ENCODE data around the gene SPATA13. TPM values are rescaled to one million over a fixed set of nuclear protein-coding genes. Genes with fewer than 3 reads are reported as not detected.

SPATA13 gene
- total RNA-seq, 2 experiments from 2014 or later = 78.7 to 89.9 TPM

DNA sequence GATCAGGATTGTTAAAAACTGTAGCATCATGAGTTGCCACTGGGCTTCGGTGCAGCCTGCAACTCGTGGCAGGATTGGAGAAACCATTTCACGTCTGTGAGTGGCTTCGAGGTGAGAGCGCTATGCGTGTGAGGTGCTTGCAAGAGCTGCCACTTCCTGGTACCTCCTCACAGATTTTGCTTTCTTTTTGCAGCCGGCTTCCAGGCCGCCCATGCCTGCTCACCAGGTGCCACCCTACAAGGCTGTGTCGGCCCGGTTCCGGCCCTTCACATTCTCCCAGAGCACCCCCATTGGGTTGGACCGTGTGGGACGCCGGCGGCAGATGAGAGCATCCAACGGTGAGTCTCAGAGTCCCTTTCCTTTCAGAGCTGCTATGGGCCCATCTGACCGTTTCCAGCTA, 91.0 kb downstream of the SPATA13 start:
- POLR2A ChIA-PET = interaction anchor here (0.7 to 10.7 kb wide), 5 partner anchors 17 to 91 kb away, joined by 3 to 359 read pairs (median 3); partner anchors contain the start of gene SPATA13
- Mint-ChIP-seq H3K4me3 (peak overlapping the region; percentile 91), H3K9me3 (no peaks in the 10 kb centered on the region), H3K36me3 (peaks cover 28% of the 10 kb centered on the region), H3K27me3 (no peaks in the 10 kb centered on the region), H3K27ac (peak overlapping the region; percentile 93), H3K4me1 (peaks cover 52% of the 10 kb centered on the region)
- peak; percentile 75 for DNase-seq
- ATAC-seq (ENCODE audit: low read depth) = peak; percentile 87

GRCh38 chr13:24252136-24252535, 91.6 kb downstream of the SPATA13 start:
- H3K9me3 Mint-ChIP-seq = no peaks in the 10 kb centered on the region
- peak; percentile 10 for ATAC-seq (ENCODE audit: low read depth)
- no peaks in the 10 kb centered on the region for H3K27me3 Mint-ChIP-seq
- no peak for DNase-seq
- peak overlapping the region; percentile 93 for H3K27ac Mint-ChIP-seq
- H3K4me1 Mint-ChIP-seq = peaks cover 58% of the 10 kb centered on the region
- peaks cover 34% of the 10 kb centered on the region for H3K36me3 Mint-ChIP-seq
- POLR2A ChIA-PET = interaction anchor here (0.8 to 10.7 kb wide), 3 partner anchors 17 to 92 kb away, joined by 3 to 359 read pairs (median 3); partner anchors contain the start of gene SPATA13
- peak overlapping the region; percentile 91 for H3K4me3 Mint-ChIP-seq

GRCh38 chr13:24253520-24254145, 93.1 kb downstream of the SPATA13 start:
- no peaks in the 10 kb centered on the region for H3K9me3 Mint-ChIP-seq
- H3K4me3 Mint-ChIP-seq = peak overlapping the region; percentile 91
- peaks cover 37% of the 10 kb centered on the region for H3K36me3 Mint-ChIP-seq
- peaks cover 67% of the 10 kb centered on the region for H3K4me1 Mint-ChIP-seq
- DNase-seq (no peak), ATAC-seq (ENCODE audit: low read depth) (no peak)
- POLR2A ChIA-PET = interaction anchor here (0.6 to 10.7 kb wide), 5 partner anchors 16 to 234 kb away, joined by 3 to 359 read pairs (median 3); partner anchors contain the start of gene SPATA13
- peak overlapping the region; percentile 93 for H3K27ac Mint-ChIP-seq
- H3K27me3 Mint-ChIP-seq = no peaks in the 10 kb centered on the region

DNA sequence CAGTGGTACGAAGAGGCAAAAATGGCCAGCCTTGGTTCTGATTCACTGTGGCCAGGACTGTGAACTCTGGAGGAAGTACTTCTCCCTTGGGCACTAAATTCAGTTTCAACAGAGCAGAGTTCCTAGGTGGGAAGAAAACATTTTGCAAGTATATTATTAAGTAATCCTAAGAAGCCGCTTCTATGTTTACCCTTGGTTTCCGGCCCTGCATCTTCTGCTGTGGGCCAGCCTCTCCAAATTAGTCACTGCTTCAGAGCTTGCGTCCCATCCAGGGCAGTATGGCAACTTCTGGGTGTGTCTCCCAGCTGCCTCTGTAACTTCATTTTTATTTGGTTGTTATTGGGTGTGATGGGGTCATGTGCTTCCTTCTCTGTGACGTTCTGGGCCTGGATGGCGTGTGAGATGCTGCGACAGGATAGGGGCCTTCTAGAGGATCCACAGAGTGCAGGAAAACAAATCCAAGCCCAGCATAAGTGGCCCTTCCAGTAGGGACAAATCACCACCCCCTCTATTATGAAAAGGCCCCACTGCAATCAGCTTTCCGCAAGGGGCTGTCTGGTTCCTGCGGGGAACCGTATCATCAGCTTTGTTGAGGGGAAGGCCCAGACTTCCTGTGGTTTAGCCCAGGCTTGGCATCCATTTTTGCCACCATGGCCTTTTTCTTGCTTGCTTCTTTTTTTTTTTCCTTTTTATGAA, 93.8 kb downstream of the SPATA13 start:
- H3K4me1 Mint-ChIP-seq = peaks cover 72% of the 10 kb centered on the region
- H3K27ac Mint-ChIP-seq = peak overlapping the region; percentile 93
- H3K27me3 Mint-ChIP-seq = no peaks in the 10 kb centered on the region
- H3K4me3 Mint-ChIP-seq = peak overlapping the region; percentile 91
- peaks cover 42% of the 10 kb centered on the region for H3K36me3 Mint-ChIP-seq
- POLR2A ChIA-PET = interaction anchor here (0.6 to 10.7 kb wide), 6 partner anchors 15 to 235 kb away, joined by 3 to 359 read pairs (median 3); partner anchors contain the start of gene SPATA13
- peak; percentile 62 for ATAC-seq (ENCODE audit: low read depth)
- H3K9me3 Mint-ChIP-seq = no peaks in the 10 kb centered on the region
- peak; percentile 57 for DNase-seq

- ATAC-seq (ENCODE audit: low read depth) (no peak), DNase-seq (no peak)
- Mint-ChIP-seq H3K4me1 (peaks cover 78% of the 10 kb centered on the region), H3K36me3 (peaks cover 46% of the 10 kb centered on the region), H3K4me3 (no peak overlapping the region), H3K27me3 (no peaks in the 10 kb centered on the region), H3K9me3 (no peaks in the 10 kb centered on the region), H3K27ac (peak overlapping the region; percentile 35)
- POLR2A ChIA-PET = interaction anchor here (10.7 kb wide), 1 partner anchor 12 kb away, joined by 359 read pairs; no protein-coding TSS in a partner anchor
Observed at GRCh38 chr13:24257497-24257896, 97.0 kb downstream of the SPATA13 start.

DNA sequence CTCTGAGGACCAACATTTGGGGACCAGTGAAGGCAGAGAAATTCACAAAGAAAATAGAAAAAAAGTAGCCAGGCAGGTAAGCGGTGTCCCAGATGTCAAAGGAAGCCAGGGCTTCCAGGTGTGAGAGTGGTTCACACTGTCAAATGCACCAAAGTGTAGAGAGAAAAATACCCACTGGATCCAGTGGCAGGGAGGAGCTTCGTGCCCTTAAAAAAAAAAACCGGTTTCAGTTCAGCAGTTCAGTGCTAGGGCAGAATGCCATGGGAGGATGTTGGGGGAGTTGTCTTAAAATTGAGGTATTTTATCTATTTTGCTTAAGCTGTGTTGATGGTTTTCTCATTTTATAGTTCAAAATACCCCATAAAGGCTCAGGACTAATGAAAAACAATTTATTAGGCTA, 101.0 kb downstream of the SPATA13 start:
- peak overlapping the region; percentile 78 for H3K27ac Mint-ChIP-seq
- DNase-seq (no peak), ATAC-seq (ENCODE audit: low read depth) (peak; percentile 42)
- H3K9me3 Mint-ChIP-seq = no peaks in the 10 kb centered on the region
- POLR2A ChIA-PET = interaction anchor here (2.5 to 17.7 kb wide), 2 partner anchors 6 to 10 kb away, joined by 44 to 359 read pairs; no protein-coding TSS in a partner anchor
- peaks cover 79% of the 10 kb centered on the region for H3K4me1 Mint-ChIP-seq
- peak overlapping the region; percentile 71 for H3K4me3 Mint-ChIP-seq
- H3K27me3 Mint-ChIP-seq = no peaks in the 10 kb centered on the region
- H3K36me3 Mint-ChIP-seq = peaks cover 31% of the 10 kb centered on the region

DNA sequence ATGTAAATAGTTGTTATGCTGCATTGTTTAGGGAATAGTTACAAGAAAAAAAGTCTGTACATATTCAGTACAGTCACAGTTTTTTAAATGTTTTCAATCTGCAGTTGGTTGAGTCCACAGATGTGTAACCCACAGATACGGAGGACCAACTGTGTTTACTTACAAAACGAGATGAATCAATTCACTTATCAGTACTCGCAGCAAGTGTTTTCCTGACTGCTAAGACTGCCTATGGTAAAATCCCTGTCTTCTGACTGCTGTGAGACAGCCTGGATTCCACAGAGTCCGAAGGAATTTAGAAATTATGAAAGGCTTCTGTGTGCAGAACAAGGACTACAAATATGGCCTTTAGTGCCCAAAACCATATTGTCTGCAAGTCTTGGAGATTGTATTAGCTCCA, 103.1 kb downstream of the SPATA13 start:
- ATAC-seq (ENCODE audit: low read depth) (no peak), DNase-seq (no peak)
- Mint-ChIP-seq H3K27me3 (no peaks in the 10 kb centered on the region), H3K9me3 (no peaks in the 10 kb centered on the region), H3K27ac (peak overlapping the region; percentile 78), H3K36me3 (peaks cover 31% of the 10 kb centered on the region), H3K4me3 (peak overlapping the region; percentile 78), H3K4me1 (peaks cover 84% of the 10 kb centered on the region)
- POLR2A ChIA-PET = interaction anchor here (2.2 to 17.7 kb wide), 2 partner anchors 8 to 11 kb away, joined by 12 to 359 read pairs; no protein-coding TSS in a partner anchor

GRCh38 chr13:24264976-24265375, 104.5 kb downstream of the SPATA13 start:
- Mint-ChIP-seq H3K4me1 (peaks cover 86% of the 10 kb centered on the region), H3K4me3 (peak overlapping the region; percentile 78), H3K9me3 (no peaks in the 10 kb centered on the region), H3K36me3 (peaks cover 26% of the 10 kb centered on the region), H3K27me3 (no peaks in the 10 kb centered on the region), H3K27ac (peak overlapping the region; percentile 78)
- ATAC-seq (ENCODE audit: low read depth) (peak; percentile 93), DNase-seq (peak; percentile 78)
- POLR2A ChIA-PET = interaction anchor here (2.2 to 17.7 kb wide), 2 partner anchors 9 to 10 kb away, joined by 12 to 359 read pairs; no protein-coding TSS in a partner anchor

- Mint-ChIP-seq H3K9me3 (no peaks in the 10 kb centered on the region), H3K27ac (peak overlapping the region; percentile 78), H3K27me3 (no peaks in the 10 kb centered on the region), H3K4me3 (peak overlapping the region; percentile 78), H3K4me1 (peaks cover 82% of the 10 kb centered on the region), H3K36me3 (peaks cover 23% of the 10 kb centered on the region)
- no peak for DNase-seq
- ATAC-seq (ENCODE audit: low read depth) = no peak
- POLR2A ChIA-PET = interaction anchor here (1.2 to 17.7 kb wide), 3 partner anchors 9 to 40 kb away, joined by 3 to 359 read pairs (median 12); no protein-coding TSS in a partner anchor
Observed at GRCh38 chr13:24265453-24265852, 104.9 kb downstream of the SPATA13 start.

DNA sequence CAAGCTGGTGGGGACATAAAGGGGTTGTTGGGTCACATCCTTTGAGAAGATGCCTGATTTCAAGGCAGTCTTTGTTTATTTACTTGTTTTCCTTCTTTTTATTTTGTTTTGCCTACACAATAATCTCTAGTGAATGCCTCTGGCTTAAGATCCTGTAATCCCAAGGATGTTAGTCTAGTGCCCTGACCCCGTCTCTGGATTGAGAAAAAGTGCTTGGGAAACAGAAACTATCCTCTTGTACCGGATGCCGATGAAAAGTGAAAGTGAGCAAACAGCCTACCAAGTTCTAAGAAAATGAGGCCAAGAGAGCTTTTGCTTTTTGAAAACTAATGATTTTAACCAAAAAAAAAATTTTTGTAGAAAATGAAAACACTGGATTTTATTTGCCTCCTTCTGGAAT, 106.8 kb downstream of the SPATA13 start:
- no peak for ATAC-seq (ENCODE audit: low read depth)
- Mint-ChIP-seq H3K4me3 (peak overlapping the region; percentile 83), H3K27ac (peak overlapping the region; percentile 95), H3K9me3 (no peaks in the 10 kb centered on the region), H3K4me1 (peaks cover 81% of the 10 kb centered on the region), H3K36me3 (peaks cover 22% of the 10 kb centered on the region), H3K27me3 (no peaks in the 10 kb centered on the region)
- POLR2A ChIA-PET = interaction anchor here (1.3 to 17.7 kb wide), 2 partner anchors 12 to 30 kb away, joined by 3 to 359 read pairs; no protein-coding TSS in a partner anchor
- DNase-seq = no peak

GRCh38 chr13:24267801-24268200, 107.3 kb downstream of the SPATA13 start:
- ATAC-seq (ENCODE audit: low read depth) = no peak
- DNase-seq = no peak
- POLR2A ChIA-PET = interaction anchor here (1.3 to 17.7 kb wide), 2 partner anchors 13 to 30 kb away, joined by 3 to 359 read pairs; no protein-coding TSS in a partner anchor
- peak overlapping the region; percentile 83 for H3K4me3 Mint-ChIP-seq
- H3K36me3 Mint-ChIP-seq = peaks cover 24% of the 10 kb centered on the region
- peaks cover 81% of the 10 kb centered on the region for H3K4me1 Mint-ChIP-seq
- H3K27ac Mint-ChIP-seq = peak overlapping the region; percentile 95
- H3K9me3 Mint-ChIP-seq = no peaks in the 10 kb centered on the region
- H3K27me3 Mint-ChIP-seq = no peaks in the 10 kb centered on the region

- ATAC-seq (ENCODE audit: low read depth) (no peak), DNase-seq (no peak)
- no peaks in the 10 kb centered on the region for H3K9me3 Mint-ChIP-seq
- no peaks in the 10 kb centered on the region for H3K27me3 Mint-ChIP-seq
- peak overlapping the region; percentile 98 for H3K27ac Mint-ChIP-seq
- H3K4me1 Mint-ChIP-seq = peaks cover 81% of the 10 kb centered on the region
- H3K36me3 Mint-ChIP-seq = peaks cover 25% of the 10 kb centered on the region
- peak overlapping the region; percentile 91 for H3K4me3 Mint-ChIP-seq
- POLR2A ChIA-PET = interaction anchor here (1.0 to 17.7 kb wide), 3 partner anchors 8 to 37 kb away, joined by 4 to 359 read pairs (median 44); no protein-coding TSS in a partner anchor
Observed at GRCh38 chr13:24269821-24270220, 109.3 kb downstream of the SPATA13 start.

DNA sequence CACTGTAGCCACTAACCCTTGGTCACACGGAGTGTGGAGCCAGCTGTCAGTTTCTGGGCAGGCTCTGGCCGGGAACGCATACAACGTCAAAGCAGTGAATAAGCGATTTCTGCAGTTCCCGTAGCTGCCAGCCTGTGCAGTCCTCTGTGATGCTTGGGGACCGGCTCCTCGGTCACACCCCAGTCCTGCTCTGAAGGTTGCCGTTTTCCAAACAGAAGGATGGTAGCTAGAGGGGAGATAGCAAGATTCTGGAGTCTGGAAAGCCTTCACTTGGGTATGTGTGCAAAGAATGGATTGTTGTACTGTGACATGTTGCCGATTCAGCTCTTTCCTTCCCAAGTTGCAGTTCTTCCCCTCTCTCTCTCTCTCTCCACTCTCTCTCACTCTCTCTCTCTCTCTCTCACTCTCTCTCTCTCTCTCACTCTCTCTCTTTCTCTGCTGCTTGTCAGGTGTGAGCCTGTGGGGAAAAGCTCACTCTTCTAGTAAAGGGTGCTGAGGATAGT, 110.2 kb downstream of the SPATA13 start:
- no peaks in the 10 kb centered on the region for H3K9me3 Mint-ChIP-seq
- H3K4me1 Mint-ChIP-seq = peaks cover 79% of the 10 kb centered on the region
- peak overlapping the region; percentile 91 for H3K4me3 Mint-ChIP-seq
- ATAC-seq (ENCODE audit: low read depth) (peak; percentile 44), DNase-seq (peak; percentile 69)
- no peaks in the 10 kb centered on the region for H3K27me3 Mint-ChIP-seq
- POLR2A ChIA-PET = interaction anchor here (1.0 to 17.7 kb wide), 5 partner anchors 8 to 180 kb away, joined by 3 to 359 read pairs (median 4); no protein-coding TSS in a partner anchor
- H3K27ac Mint-ChIP-seq = peak overlapping the region; percentile 98
- peaks cover 24% of the 10 kb centered on the region for H3K36me3 Mint-ChIP-seq

Data from activated naive CD8-positive, alpha-beta T cell treated with anti-CD3 and anti-CD28 coated beads, Interleukin-2, amount 10 ng/mL, durations not matched to agents 7 days and 5 days (primary cell).